PC-9 (cell line): ENCODE results near the gene FUNDC2. TPM values are rescaled to one million over a fixed set of nuclear protein-coding genes. Genes with fewer than 3 reads are reported as not detected.

Source experiments
- BruUV-seq: library from RNA; stranded (reverse); fragments of 400-500 nt; replicated peaks from 2 replicates; lab custom pipeline; 2021; lab: Mats Ljungman, UMichigan
- CTCF ChIA-PET: fragments of 300-600 bp; sonication (Branson Sonifier 250); formaldehyde crosslinking; loops from one replicate; lab custom pipeline; 2022; ENCODE audit warnings: antibody characterized with exemption; lab: Charles Lee
- POLR2A ChIA-PET: fragments of 300-600 bp; sonication (Branson Sonifier 250); formaldehyde crosslinking; loops from one replicate; lab custom pipeline; 2022; ENCODE audit warnings: antibody characterized with exemption; ENCODE audit not compliant: unreplicated experiment; lab: Charles Lee
- DNase-seq, 2 experiments: peaks; one replicate each; pipeline versions ENCODE4 v3.0.0 to v3.0.0-alpha.2; 2015 to 2022; ENCODE audit warnings: mixed read lengths in 1 of 2
- H2AFZ ChIP-seq: fragments of 200-600 bp; sonication (generic); 2 replicates; pipeline ENCODE4 v1.8.1; 2017; ENCODE audit warnings: antibody characterized with exemption
- H3F3A ChIP-seq: fragments of 200-600 bp; sonication (generic); 2 replicates; pipeline ENCODE4 v1.8.1; 2017; ENCODE audit warnings: antibody characterized with exemption, mild to moderate bottlenecking, low read depth; ENCODE audit not compliant: insufficient read depth
- H3K27ac ChIP-seq: fragments of 200-600 bp; sonication (generic); 2 replicates; pipeline ENCODE4 v1.6.1; 2016; ENCODE audit warnings: mixed run types
- H3K27me3 ChIP-seq: fragments of 200-600 bp; sonication (generic); 2 replicates; pipeline ENCODE4 v1.6.1; 2016; ENCODE audit warnings: low read depth, mixed run types; ENCODE audit not compliant: insufficient read depth
- H3K36me3 ChIP-seq: fragments of 200-600 bp; sonication (generic); 2 replicates; pipeline ENCODE4 v1.6.1; 2016; ENCODE audit warnings: low read depth, mixed run types
- H3K4me1 ChIP-seq: fragments of 200-600 bp; sonication (generic); replicated peaks from 2 replicates; pipeline ENCODE4 v1.6.1; 2016; ENCODE audit warnings: mixed run types; ENCODE audit not compliant: insufficient read depth
- H3K4me2 ChIP-seq: fragments of 200-600 bp; sonication (generic); 2 replicates; pipeline ENCODE4 v1.6.1; 2017; ENCODE audit warnings: mixed run types
- H3K4me3 ChIP-seq: fragments of 200-600 bp; sonication (generic); 2 replicates; pipeline ENCODE4 v1.6.1; 2016; ENCODE audit warnings: mixed run types
- H3K79me2 ChIP-seq: fragments of 200-600 bp; sonication (generic); 2 replicates; pipeline ENCODE4 v1.6.1; 2017; ENCODE audit warnings: low read depth, mixed run types
- H3K9me2 ChIP-seq: fragments of 200-600 bp; sonication (generic); 2 replicates; pipeline ENCODE4 v1.8.1; 2017; ENCODE audit warnings: mild to moderate bottlenecking; ENCODE audit not compliant: insufficient read depth
- H3K9me3 ChIP-seq: fragments of 200-600 bp; sonication (generic); 2 replicates; pipeline ENCODE4 v1.8.1; 2016; ENCODE audit warnings: low read depth; ENCODE audit not compliant: insufficient read depth
- H4K20me1 ChIP-seq: fragments of 200-600 bp; sonication (generic); 2 replicates; pipeline ENCODE4 v1.8.1; 2017; ENCODE audit not compliant: insufficient read depth
- EZH2 ChIP-seq: fragments of 200-600 bp; sonication (generic); IDR thresholded peaks from 2 replicates; pipeline ENCODE4 v1.8.0; 2017; ENCODE audit warnings: antibody characterized with exemption, low read depth
- intact Hi-C: fragments of 100-400 bp; cut with micrococcal nuclease; formaldehyde crosslinking; loops from one replicate; pipeline ENCODE4 v1.10.0; 2022; ENCODE audit not compliant: unreplicated experiment
- total RNA-seq: library from RNA; stranded (reverse); gene quantifications from 2 replicates; pipeline ENCODE4 v1.2.3, GENCODE V29; 2021
- TF ChIP-seq, protein P1 (sequence below): fragments of 200-600 bp; sonication (generic); conservative IDR thresholded peaks from 2 replicates; pipeline ENCODE4 v1.6.1; 2017; ENCODE audit warnings: mixed run types, antibody characterized with exemption, mild to moderate bottlenecking, moderate library complexity

FUNDC2 gene
- total RNA-seq, 1 experiment from 2014 or later, result 90.6 TPM

DNA sequence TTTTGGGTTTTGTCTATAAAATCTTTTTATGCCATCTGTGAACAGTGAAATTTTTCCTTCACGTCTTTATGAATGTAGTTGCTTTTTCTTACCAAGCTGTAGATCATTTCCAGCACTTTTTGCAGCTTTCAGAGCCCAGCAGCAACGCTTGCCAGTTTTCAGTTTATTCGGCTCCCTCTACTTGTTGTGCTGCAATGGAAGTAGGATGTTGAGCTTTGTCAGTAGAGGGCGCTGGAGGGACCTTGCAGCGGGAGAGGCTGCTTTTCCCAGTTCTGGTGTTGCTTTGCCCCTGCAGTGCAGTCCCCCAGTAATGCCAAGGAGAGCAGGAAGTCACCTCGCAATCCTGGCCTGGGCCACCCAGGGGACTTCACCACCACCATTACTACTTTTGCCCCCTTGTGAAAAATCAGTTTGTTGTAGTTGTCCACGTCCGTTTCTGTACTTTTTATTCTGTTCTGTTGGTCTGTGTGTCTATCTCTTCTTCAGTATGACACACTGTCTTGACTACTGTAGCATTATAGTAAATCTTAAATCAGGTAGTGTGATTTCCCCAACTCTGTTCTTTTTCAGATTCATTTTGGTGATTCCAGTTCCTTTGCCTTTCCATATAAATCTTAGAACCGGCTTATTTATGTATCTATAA lies 22.5 kb downstream of the FUNDC2 start:
- Histone ChIP-seq H2AFZ (no peak overlapping the region), H3K27me3 (no peaks in the 10 kb centered on the region), H3K79me2 (no peaks in the 10 kb centered on the region), H3K4me3 (no peak overlapping the region), H3K4me1 (no peaks in the 10 kb centered on the region), H3K4me2 (no peak overlapping the region), H3F3A (no peaks in the 10 kb centered on the region), H3K9me3 (no peaks in the 10 kb centered on the region), H4K20me1 (no peaks in the 10 kb centered on the region), H3K9me2 (no peaks in the 10 kb centered on the region), H3K27ac (no peak overlapping the region), H3K36me3 (0 out of 2 replicates have a peak, but pooled peaks cover 3% of the 10 kb centered on the region)
- CTCF ChIA-PET, result no interaction called here
- TF ChIP-seq, protein P1, sequence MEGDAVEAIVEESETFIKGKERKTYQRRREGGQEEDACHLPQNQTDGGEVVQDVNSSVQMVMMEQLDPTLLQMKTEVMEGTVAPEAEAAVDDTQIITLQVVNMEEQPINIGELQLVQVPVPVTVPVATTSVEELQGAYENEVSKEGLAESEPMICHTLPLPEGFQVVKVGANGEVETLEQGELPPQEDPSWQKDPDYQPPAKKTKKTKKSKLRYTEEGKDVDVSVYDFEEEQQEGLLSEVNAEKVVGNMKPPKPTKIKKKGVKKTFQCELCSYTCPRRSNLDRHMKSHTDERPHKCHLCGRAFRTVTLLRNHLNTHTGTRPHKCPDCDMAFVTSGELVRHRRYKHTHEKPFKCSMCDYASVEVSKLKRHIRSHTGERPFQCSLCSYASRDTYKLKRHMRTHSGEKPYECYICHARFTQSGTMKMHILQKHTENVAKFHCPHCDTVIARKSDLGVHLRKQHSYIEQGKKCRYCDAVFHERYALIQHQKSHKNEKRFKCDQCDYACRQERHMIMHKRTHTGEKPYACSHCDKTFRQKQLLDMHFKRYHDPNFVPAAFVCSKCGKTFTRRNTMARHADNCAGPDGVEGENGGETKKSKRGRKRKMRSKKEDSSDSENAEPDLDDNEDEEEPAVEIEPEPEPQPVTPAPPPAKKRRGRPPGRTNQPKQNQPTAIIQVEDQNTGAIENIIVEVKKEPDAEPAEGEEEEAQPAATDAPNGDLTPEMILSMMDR, result peak; percentile 58
- no peak for TF ChIP-seq EZH2
- intact Hi-C loops, result no loop called here
- peak; percentile 21 to 37 for DNase-seq
- POLR2A ChIA-PET, result interaction anchor here (0.5 kb wide), 1 partner anchor 119 kb away, joined by 4 read pairs; no protein-coding TSS in a partner anchor
- no TSS peak for BruUV-seq

DNA sequence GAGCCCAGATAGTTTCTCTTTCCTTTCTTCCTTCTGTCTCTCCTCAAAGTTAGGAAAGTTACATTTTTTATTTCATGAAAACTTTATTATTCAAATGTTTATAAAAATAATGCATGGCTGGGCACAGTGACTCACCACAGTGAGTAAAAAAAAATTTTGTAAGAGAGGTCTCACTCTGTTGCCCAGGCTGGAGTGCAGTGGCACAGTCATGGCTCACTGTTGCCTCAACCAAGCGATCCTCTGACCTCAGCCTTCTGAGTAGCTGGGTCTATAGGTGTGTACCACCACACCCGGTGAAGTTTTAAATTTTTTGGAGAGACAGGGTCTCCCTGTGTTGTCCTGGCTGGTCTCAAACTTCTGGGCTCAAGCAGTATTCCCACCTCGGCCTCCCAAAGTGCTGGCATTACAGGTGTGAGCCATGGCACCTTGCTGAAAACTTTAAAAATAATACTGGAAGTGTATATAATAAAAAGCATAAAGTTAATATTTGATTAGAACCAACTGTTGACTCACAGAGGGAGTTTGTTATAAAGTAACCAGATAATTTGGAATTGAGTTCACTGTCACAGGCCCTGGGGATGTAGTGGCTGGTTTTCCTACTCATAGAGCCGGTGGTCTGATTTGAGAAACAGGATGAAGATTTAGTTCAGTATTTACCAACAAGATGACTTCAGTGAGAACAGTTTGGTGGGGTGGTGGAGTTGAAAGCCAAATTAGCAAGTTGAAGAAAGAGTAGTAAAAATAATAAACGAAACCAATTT lies 26.3 kb downstream of the FUNDC2 start:
- Histone ChIP-seq H3K27me3 (no peaks in the 10 kb centered on the region), H3F3A (no peaks in the 10 kb centered on the region), H4K20me1 (no peaks in the 10 kb centered on the region), H3K4me3 (no peak overlapping the region), H3K79me2 (no peaks in the 10 kb centered on the region), H3K4me2 (no peak overlapping the region), H3K9me3 (no peaks in the 10 kb centered on the region), H3K27ac (no peak overlapping the region), H3K36me3 (no peaks in the 10 kb centered on the region), H2AFZ (no peak overlapping the region), H3K4me1 (no peaks in the 10 kb centered on the region), H3K9me2 (no peaks in the 10 kb centered on the region)
- intact Hi-C loops, result no loop called here
- DNase-seq, result no peak
- BruUV-seq, result no TSS peak
- ChIA-PET CTCF (no interaction called here), POLR2A (no interaction called here)
- no peak for TF ChIP-seq EZH2
- TF ChIP-seq, protein P1, result no peak

DNA sequence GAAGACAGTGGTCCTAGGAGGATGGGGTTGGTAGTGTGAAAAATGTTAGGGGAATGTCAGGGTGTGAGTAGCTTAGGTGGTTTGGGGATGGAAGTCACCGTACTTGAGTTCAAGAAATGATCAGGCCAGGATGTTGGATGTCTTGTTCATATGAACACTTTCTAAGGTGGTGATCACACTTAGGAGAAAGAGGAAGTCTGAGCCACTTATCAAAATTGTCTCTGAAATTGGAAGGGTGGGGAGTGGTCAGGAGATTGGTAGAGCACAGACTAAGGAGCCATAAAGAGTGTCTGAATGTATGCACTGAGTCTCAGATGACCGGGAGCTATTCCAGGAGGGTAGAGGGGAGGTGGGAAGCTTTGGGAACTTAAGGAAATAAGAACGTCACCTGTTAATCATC lies 27.0 kb downstream of the FUNDC2 start:
- TF ChIP-seq, protein P1, result no peak
- no peak for TF ChIP-seq EZH2
- no peak overlapping the region for H3K27ac ChIP-seq
- CTCF ChIA-PET, result no interaction called here
- H3K36me3 ChIP-seq, result no peaks in the 10 kb centered on the region
- no peak overlapping the region for H3K4me3 ChIP-seq
- no peaks in the 10 kb centered on the region for H3F3A ChIP-seq
- no peaks in the 10 kb centered on the region for H3K4me1 ChIP-seq
- H3K4me2 ChIP-seq, result no peak overlapping the region
- H3K27me3 ChIP-seq, result no peaks in the 10 kb centered on the region
- no peak for DNase-seq
- intact Hi-C loops, result no loop called here
- H4K20me1 ChIP-seq, result no peaks in the 10 kb centered on the region
- H3K79me2 ChIP-seq, result no peaks in the 10 kb centered on the region
- BruUV-seq, result no TSS peak
- no peak overlapping the region for H2AFZ ChIP-seq
- POLR2A ChIA-PET, result interaction anchor here (0.7 kb wide), 1 partner anchor 15 kb away, joined by 3 read pairs; no protein-coding TSS in a partner anchor
- no peaks in the 10 kb centered on the region for H3K9me3 ChIP-seq
- no peaks in the 10 kb centered on the region for H3K9me2 ChIP-seq
